ENCODE measurements around the gene PI4KA.
A peak's percentile ranks its signal among the peaks of the same experiment; 100 is the strongest.
"Not testable (repeated sequence)": the region's sequence is repeated elsewhere in the genome, so short reads cannot be mapped to it uniquely, and the experiment has no call there.

PI4KA gene

DNA sequence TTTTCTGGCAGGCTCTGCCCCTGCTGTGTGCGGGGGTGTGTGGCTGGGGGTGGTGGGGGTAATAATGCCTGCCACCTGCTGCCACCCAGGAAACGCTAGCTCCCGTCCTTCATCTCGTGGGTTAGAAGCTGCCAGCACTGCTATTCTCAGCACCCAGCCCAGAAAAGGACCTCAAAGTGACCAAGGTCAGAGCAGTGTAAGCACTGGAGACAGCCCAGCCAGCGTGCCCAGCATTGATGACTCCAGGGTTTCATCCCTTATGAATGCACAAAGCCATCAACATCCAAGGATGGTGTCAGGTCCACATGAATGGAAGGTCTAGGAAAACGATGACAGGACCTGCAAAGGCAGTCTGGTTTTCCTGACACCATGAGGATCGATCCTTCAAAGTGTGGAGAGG is 140.6 kb downstream of the PI4KA start:
- not testable (repeated sequence) for H3K27me3 Mint-ChIP-seq (ENCODE audit: low read depth); H3K4me1 Mint-ChIP-seq (ENCODE audit: low read depth); H3K27ac Mint-ChIP-seq; H3K36me3 Mint-ChIP-seq (ENCODE audit: low read depth); H3K9me3 Mint-ChIP-seq; DNase-seq (ENCODE audit: low spot score); H3K4me3 Mint-ChIP-seq

DNA sequence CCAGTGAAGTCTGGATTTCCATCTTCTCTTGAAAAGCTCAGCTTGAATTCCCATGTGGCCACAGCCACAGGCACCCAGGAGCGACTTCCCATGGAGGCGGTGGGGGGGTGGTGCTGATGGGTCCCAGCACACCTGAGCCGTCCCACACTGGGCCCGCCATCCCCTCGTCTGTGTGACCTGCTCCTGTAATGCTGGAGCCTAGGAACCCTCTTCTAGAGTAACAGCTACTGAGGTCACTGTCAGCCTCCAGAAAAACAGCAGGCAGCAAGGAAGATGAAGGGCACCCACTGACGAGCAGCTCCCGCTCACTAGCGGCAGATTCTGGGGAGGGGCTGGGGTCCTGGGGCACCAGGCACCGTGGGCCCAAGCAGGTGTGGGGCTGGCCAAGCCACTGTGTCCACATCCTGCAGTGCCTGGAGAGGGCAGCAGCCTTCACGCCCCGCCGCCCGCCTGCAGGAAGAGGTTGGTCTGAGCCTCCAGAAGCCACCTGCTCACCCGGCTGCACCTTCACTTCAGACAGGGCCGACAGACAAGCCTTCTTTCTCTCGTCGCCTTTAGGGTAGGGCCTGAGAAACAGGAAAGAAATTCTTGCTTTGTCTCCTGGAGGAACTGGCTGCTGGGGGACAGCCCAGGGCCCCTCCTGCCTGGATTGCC is 141.3 kb downstream of the PI4KA start:
- not testable (repeated sequence) for H3K36me3 Mint-ChIP-seq (ENCODE audit: low read depth); DNase-seq (ENCODE audit: low spot score); H3K27me3 Mint-ChIP-seq (ENCODE audit: low read depth); H3K4me3 Mint-ChIP-seq; H3K4me1 Mint-ChIP-seq (ENCODE audit: low read depth); H3K27ac Mint-ChIP-seq; H3K9me3 Mint-ChIP-seq

DNA sequence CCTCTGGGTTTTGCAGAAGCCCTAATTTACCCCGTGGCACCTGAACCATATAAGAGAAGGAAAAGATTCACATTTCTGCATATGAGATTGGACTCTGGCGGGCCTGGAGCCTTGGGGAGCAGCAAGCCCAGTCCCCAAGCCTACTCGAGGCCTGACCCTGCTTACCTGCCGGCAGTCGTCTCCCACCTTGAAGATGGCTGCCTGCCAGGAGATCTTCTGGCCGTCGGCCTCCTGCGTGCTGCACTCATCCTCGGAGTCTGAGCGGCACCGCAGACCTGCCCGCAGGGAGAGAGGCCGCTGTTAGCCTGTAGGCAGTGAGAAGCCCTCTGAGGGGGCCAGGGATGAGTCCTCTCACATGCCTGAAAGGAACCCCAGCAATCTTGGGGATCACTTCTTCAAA is 145.5 kb downstream of the PI4KA start:
- not testable (repeated sequence) for H3K36me3 Mint-ChIP-seq (ENCODE audit: low read depth); H3K27ac Mint-ChIP-seq; H3K4me3 Mint-ChIP-seq; DNase-seq (ENCODE audit: low spot score); H3K4me1 Mint-ChIP-seq (ENCODE audit: low read depth); H3K9me3 Mint-ChIP-seq; H3K27me3 Mint-ChIP-seq (ENCODE audit: low read depth)

DNA sequence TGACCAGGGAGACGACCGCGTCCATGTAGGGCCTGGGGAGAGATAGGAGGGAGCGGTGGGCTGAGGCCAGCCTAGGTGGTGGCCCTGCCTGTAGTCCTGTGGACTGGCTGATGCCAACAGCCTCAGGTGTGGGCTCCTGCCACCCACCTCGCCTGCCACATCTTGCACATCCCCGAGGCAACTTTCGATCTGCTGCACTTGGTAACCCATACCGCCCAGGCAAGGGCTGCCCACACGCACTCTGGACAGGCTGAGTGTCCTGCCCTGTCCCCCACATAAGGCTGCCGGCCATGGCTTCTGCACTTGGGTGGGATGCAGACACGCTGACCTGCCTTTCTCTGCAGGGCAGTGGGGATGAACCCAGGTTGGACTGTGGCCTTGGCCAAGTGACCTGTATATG is 148.6 kb downstream of the PI4KA start:
- not testable (repeated sequence) for H3K4me3 Mint-ChIP-seq; H3K27me3 Mint-ChIP-seq (ENCODE audit: low read depth); H3K27ac Mint-ChIP-seq; DNase-seq (ENCODE audit: low spot score); H3K9me3 Mint-ChIP-seq; H3K4me1 Mint-ChIP-seq (ENCODE audit: low read depth)
- H3K36me3 Mint-ChIP-seq (ENCODE audit: low read depth) = peaks cover 11% of the 10 kb centered on the region

DNA sequence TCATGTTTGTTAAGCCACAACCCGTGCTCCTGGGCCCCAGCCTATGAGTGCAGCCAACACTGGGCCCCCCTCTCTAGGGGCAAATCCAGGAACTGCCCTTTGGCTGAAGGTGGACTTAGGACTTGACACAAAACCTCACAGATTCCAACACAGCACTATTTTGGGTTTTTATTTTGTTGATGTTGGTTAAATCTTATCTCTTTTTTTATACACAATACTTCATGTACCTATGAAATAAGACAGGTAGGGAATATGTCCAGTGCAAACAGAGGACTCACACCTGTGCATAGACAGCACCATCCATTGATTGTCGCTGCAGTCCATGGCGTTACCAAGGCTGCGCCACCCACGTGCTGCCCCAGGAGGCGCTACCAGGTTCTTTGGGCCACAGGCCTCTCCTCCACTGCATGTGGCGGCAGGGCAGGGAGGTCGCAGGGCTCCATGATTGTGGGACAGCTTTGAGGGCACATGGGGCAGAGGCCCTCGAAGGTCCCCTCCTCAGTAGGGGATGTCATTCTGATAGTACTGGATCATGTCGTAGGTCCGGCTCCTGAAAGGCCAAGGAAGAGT is 151.0 kb downstream of the PI4KA start:
- not testable (repeated sequence) for H3K4me3 Mint-ChIP-seq; H3K27ac Mint-ChIP-seq; H3K9me3 Mint-ChIP-seq; DNase-seq (ENCODE audit: low spot score); H3K4me1 Mint-ChIP-seq (ENCODE audit: low read depth)
- peaks cover 11% of the 10 kb centered on the region for H3K27me3 Mint-ChIP-seq (ENCODE audit: low read depth)
- peaks cover 11% of the 10 kb centered on the region for H3K36me3 Mint-ChIP-seq (ENCODE audit: low read depth)

DNA sequence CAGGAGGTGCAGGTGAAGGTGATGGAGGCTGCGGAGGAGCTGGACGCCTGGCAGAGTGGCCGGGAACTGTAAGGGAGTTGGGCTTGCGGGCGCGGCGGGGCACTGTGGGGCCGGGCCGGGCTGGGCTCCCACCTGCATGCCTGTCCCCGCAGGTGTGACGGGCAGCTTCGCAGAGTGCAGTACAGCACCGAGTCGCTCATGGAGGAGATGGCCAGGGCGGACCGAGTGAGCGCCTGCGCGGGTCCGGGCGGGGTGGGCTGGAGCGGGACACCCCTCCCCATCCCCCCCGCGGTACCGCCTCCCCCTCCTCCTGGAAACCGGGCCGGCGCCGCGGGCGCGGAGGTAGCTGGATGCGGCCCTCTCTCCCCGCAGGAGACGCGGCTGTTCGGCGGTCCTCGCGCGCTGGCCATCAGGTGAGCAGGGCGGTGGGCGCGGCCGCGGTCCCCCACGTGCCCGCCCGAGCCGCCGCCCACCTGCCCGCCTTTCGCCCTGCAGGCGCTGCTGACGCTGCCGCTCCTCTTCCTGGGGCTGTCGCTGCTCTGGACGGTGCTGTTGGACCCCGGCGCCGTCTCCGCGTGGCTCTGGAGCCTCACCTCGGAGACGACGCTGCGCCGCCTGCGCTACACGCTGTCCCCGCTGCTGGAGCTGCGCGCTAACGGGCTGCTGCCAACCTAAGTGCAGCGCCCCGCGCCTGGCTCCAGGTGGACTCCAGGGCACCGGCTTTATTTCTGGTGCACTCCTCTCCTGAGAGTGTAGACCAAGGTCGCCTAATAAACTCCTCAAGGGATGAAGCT is 154.6 kb downstream of the PI4KA start:
- not testable (repeated sequence) for H3K27ac Mint-ChIP-seq

DNA sequence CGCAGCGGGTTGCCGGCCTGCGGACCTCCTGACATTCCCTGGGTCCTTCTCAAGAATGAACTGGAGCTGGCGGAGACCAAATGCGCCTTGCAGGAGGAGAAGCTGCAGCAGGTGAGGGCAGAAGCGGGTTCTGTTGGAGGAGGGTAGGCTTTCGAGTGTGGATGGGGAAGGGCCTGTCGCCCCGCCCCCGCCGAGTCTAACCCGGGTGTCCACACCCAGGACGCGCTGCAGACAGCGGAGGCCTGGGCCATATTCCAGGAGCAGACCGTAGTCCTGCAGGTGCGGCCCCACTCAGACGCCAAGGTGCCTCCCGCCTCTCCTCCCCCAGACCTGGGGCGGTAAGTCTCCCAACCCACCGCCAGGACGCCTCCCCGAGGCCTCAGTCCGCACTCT is 155.2 kb downstream of the PI4KA start:
- H3K27ac Mint-ChIP-seq; H3K4me1 Mint-ChIP-seq (ENCODE audit: low read depth); DNase-seq (ENCODE audit: low spot score); H3K9me3 Mint-ChIP-seq: not testable (repeated sequence)
- Mint-ChIP-seq H3K27me3 (ENCODE audit: low read depth) (peaks cover 11% of the 10 kb centered on the region), H3K36me3 (ENCODE audit: low read depth) (peaks cover 11% of the 10 kb centered on the region), H3K4me3 (peak overlapping the region; percentile 89)

More for the DNA sequence above, 154.6 kb downstream of the PI4KA start:
- H3K4me3 Mint-ChIP-seq = peak overlapping the region; percentile 28
- H3K27me3 Mint-ChIP-seq (ENCODE audit: low read depth) = peaks cover 11% of the 10 kb centered on the region
- not testable (repeated sequence) for H3K9me3 Mint-ChIP-seq; H3K4me1 Mint-ChIP-seq (ENCODE audit: low read depth); DNase-seq (ENCODE audit: low spot score)
- H3K36me3 Mint-ChIP-seq (ENCODE audit: low read depth) = peaks cover 11% of the 10 kb centered on the region

DNA sequence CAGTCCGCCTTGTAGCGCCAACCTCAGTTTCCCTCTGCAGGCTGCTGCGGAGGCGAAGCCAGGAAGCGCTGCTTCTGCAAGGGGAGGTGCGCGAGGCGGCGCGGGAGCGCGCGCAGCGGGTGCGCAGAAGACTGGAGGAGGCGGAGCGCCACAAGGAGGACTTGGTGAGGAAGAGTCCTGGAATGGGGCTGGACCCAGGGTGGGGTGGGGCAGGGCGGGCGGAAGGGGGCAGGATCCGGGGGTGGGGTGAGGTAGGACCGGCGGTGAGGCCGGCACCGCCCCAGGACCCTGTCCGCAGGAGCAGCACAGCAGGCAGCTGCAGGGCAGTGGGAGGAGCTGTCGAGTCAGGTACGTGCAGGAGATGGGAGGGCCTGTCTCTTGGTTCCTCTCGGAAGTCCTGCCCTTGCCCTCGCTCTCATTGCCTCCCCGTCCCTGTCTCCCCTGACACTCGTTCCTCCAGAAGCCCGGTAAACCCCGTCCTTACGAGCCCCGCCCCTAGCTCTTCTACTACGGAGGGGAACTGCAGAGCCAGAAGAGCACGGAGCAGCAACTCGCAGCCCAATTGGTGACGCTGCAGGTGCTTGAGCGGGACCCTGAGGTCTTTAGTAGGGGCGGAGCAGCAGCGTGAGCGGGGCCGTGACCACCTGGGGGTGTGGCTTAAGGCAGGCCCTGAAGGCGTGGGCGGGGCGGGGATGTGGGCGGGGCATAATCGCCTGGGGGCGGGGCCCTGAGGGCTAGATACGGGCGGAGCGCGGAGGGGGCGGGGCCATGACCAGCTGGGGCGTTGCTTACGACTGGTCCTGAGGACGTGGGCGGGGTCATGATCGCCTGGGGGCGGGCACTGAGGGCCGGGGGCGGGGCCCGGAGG is 155.8 kb downstream of the PI4KA start:
- Mint-ChIP-seq H3K27me3 (ENCODE audit: low read depth) (peaks cover 11% of the 10 kb centered on the region), H3K27ac (peak overlapping the region; percentile 97), H3K4me3 (peak overlapping the region; percentile 89)
- H3K36me3 Mint-ChIP-seq (ENCODE audit: low read depth); H3K9me3 Mint-ChIP-seq; H3K4me1 Mint-ChIP-seq (ENCODE audit: low read depth): not testable (repeated sequence)
- peak; percentile 90 for DNase-seq (ENCODE audit: low spot score)

DNA sequence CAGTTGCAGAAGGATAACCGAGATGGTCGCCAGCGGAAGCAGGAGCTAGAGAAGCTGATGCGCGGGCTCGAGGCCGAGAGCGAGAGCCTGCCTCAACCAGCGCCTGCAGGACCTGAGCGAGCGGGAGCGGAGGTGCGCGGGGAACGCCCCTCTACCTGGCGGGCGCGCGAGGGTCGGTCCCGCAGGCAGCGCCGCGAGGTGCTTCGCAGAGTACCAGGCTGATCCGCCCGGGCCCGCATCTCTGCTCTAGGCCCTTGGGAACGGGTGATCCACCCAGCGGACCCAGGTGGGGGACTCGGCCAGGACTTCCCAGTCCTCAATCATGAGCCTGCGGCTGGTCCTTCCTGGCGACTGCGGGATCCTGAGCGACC is 156.5 kb downstream of the PI4KA start:
- not testable (repeated sequence) for H3K36me3 Mint-ChIP-seq (ENCODE audit: low read depth); H3K9me3 Mint-ChIP-seq; H3K4me1 Mint-ChIP-seq (ENCODE audit: low read depth); DNase-seq (ENCODE audit: low spot score)
- Mint-ChIP-seq H3K4me3 (peak overlapping the region; percentile 89), H3K27me3 (ENCODE audit: low read depth) (peaks cover 11% of the 10 kb centered on the region), H3K27ac (peak overlapping the region; percentile 97)

DNA sequence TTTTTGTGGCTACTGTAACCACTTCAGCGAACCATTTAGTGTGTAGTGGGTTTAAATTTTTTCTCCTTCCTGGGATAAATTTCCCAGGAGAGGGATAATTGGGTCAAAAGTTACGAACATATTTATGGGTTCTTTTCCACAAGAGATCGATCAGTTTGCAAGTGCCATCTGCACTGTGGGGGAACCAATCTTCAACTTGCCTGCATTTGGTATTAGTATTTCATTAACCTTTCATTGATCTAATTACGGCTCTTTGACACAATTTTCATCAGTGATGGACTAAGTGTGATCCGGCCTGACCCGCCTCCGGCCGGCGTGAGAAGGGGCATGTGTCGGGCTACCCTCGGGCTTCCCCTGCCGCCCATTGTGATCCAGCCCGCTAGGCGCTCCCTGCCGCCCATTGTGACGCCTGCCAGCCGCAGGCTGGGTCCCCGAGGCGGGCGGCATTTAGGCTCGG is 156.9 kb downstream of the PI4KA start:
- Mint-ChIP-seq H3K4me3 (peak overlapping the region; percentile 89), H3K27me3 (ENCODE audit: low read depth) (peaks cover 11% of the 10 kb centered on the region), H3K27ac (peak overlapping the region; percentile 57)
- not testable (repeated sequence) for DNase-seq (ENCODE audit: low spot score); H3K36me3 Mint-ChIP-seq (ENCODE audit: low read depth); H3K4me1 Mint-ChIP-seq (ENCODE audit: low read depth); H3K9me3 Mint-ChIP-seq

DNA sequence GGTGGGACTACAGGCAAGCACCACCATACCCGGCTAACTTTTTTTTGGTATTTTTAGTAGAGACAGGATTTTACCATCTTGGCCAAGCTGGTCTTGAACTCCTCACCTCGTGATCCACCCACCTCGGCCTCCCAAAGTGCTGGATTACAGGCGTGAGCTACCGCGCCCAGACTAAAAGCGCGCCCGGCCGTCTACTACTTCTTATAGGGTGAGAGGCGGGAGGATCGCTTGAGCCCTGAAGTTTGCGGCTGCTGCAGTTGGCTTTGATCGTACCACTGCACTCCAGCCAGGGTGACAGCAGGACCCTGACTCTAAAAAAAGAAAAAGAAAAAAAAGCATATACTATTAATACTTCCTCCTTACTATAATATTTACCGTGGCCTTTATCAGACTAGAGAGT is 158.3 kb downstream of the PI4KA start:
- H3K27me3 Mint-ChIP-seq (ENCODE audit: low read depth); H3K4me3 Mint-ChIP-seq; H3K9me3 Mint-ChIP-seq; H3K4me1 Mint-ChIP-seq (ENCODE audit: low read depth); H3K36me3 Mint-ChIP-seq (ENCODE audit: low read depth); H3K27ac Mint-ChIP-seq; DNase-seq (ENCODE audit: low spot score): not testable (repeated sequence)

DNA sequence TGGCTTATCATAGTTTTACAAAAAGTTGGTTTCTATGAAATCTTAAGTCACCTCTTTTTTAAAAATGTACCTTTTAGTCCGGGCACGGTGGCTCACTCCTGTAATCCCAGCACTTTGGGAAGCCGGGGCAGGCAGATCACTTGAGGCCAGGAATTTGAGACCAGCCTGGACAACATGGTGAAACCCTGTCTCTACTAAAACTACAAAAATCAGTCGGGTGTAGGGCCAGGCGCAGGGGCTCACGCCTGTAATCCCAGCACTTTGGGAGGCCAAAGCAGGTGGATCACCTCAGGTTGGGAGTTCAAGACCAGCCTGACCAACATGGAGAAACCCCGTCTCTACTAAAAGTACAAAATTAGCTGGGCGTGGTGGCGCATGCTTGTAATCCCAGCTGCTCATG is 158.8 kb downstream of the PI4KA start:
- not testable (repeated sequence) for H3K9me3 Mint-ChIP-seq; H3K4me1 Mint-ChIP-seq (ENCODE audit: low read depth); H3K4me3 Mint-ChIP-seq

DNA sequence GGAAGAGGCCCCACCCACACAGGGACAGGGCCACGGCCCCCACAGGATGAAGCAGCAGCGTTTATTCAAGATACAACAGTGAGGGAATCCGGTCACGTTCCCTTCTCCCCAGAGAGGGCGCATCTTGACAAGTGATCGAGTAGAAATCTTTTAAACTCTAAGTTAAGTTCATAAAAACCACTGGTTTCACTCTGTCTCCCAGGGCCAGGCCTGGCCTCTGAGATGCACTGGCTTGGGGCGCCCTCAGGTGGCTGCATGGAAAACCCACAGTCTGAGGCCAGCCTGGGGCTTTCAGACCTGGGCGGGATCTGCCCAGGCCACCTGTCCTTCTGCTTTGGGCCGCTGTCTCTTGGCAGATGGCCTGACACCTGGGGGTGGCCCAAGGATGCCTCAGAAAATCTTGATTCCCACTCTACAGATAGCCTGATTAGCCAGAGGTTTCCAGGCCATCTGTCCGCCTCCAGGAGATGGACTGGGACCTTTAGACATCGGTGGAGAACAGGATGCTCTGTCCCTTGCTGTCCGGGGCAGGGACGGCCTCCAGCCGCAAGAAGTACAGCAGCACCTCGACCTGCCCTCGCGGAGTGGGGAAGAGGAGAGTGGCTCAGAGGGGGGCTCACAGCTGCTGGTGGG is 161.0 kb downstream of the PI4KA start:
- Mint-ChIP-seq H3K27ac (peak overlapping the region; percentile 46), H3K4me3 (peak overlapping the region; percentile 24)
- not testable (repeated sequence) for H3K36me3 Mint-ChIP-seq (ENCODE audit: low read depth); H3K4me1 Mint-ChIP-seq (ENCODE audit: low read depth); H3K9me3 Mint-ChIP-seq; H3K27me3 Mint-ChIP-seq (ENCODE audit: low read depth)
- peak; percentile 76 for DNase-seq (ENCODE audit: low spot score)

More for the DNA sequence above, 158.8 kb downstream of the PI4KA start:
- not testable (repeated sequence) for H3K27ac Mint-ChIP-seq; H3K36me3 Mint-ChIP-seq (ENCODE audit: low read depth); H3K27me3 Mint-ChIP-seq (ENCODE audit: low read depth); DNase-seq (ENCODE audit: low spot score)
